ENCODE data around the gene LAMA5. TPM values are rescaled to one million over a fixed set of nuclear protein-coding genes. Genes with fewer than 3 reads are reported as not detected.

LAMA5 gene
- total and polyA plus RNA-seq, 9 donors = 4.7 to 115 (median 42.2) TPM

GRCh38 chr20:62284448-62284847 is 82.7 kb downstream of the LAMA5 start:
- TF ChIP-seq POLR2A (IDR thresholded peaks at IDR 0.05) = no peak
- TF ChIP-seq CTCF (IDR thresholded peaks at IDR 0.05) = no peak
- TF ChIP-seq EP300 (IDR thresholded peaks at IDR 0.05) = no peak
- Histone ChIP-seq H3K9me3 (no peaks in the 10 kb centered on the region), H3K4me3 (no peak overlapping the region), H3K36me3 (no peaks in the 10 kb centered on the region), H3K4me1 (ENCODE audit: insufficient read depth) (peaks cover 1% of the 10 kb centered on the region), H3K27me3 (no peaks in the 10 kb centered on the region), H3K27ac (no peak overlapping the region)
- intact Hi-C loops (cut with DNase I) = no loop called here
- DNase-seq = no peak
- WGBS, 3 donors = 69 to 70% (median 69%) methylated on average over 6 of the region's 6 CpGs

GRCh38 chr20:62282877-62283503 is 84.1 kb downstream of the LAMA5 start:
- no peaks in the 10 kb centered on the region for H3K27me3 ChIP-seq
- TF ChIP-seq CTCF (IDR thresholded peaks at IDR 0.05) = no peak
- no peak for TF ChIP-seq EP300 (IDR thresholded peaks at IDR 0.05)
- TF ChIP-seq POLR2A (IDR thresholded peaks at IDR 0.05) = no peak
- peak in 1 of 5 donors; percentile 46 for DNase-seq
- WGBS, 3 donors = 60 to 76% (median 72%) methylated on average over 16 of the region's 16 CpGs
- no peak overlapping the region for H3K4me3 ChIP-seq
- no peaks in the 10 kb centered on the region for H3K9me3 ChIP-seq
- intact Hi-C loops (cut with DNase I) = no loop called here
- H3K4me1 ChIP-seq (ENCODE audit: insufficient read depth) = peaks cover 1% of the 10 kb centered on the region
- H3K36me3 ChIP-seq = no peaks in the 10 kb centered on the region
- H3K27ac ChIP-seq = no peak overlapping the region

GRCh38 chr20:62282103-62282502 is 85.0 kb downstream of the LAMA5 start:
- Histone ChIP-seq H3K4me1 (ENCODE audit: insufficient read depth) (peaks cover 1% of the 10 kb centered on the region), H3K27ac (no peak overlapping the region), H3K27me3 (no peaks in the 10 kb centered on the region), H3K9me3 (no peaks in the 10 kb centered on the region), H3K36me3 (no peaks in the 10 kb centered on the region), H3K4me3 (no peak overlapping the region)
- DNase-seq = no peak
- intact Hi-C loops (cut with DNase I) = no loop called here
- 94 to 95% (median 95%) methylated on average over 7 of the region's 7 CpGs for WGBS, 3 donors
- TF ChIP-seq POLR2A (IDR thresholded peaks at IDR 0.05) (no peak), EP300 (IDR thresholded peaks at IDR 0.05) (no peak), CTCF (IDR thresholded peaks at IDR 0.05) (no peak)

GRCh38 chr20:62281161-62281933 is 85.8 kb downstream of the LAMA5 start:
- Histone ChIP-seq H3K4me3 (no peak overlapping the region), H3K9me3 (no peaks in the 10 kb centered on the region), H3K27me3 (no peaks in the 10 kb centered on the region), H3K27ac (no peak overlapping the region), H3K4me1 (ENCODE audit: insufficient read depth) (peaks cover 1% of the 10 kb centered on the region), H3K36me3 (no peaks in the 10 kb centered on the region)
- no peak for DNase-seq
- TF ChIP-seq CTCF (IDR thresholded peaks at IDR 0.05) = no peak
- intact Hi-C loops (cut with DNase I) = no loop called here
- 95 to 96% (median 95%) methylated on average over 31 of the region's 31 CpGs for WGBS, 3 donors

Measured in ovary (tissue), 9 donors.